T-helper 1 cell (primary cell): ENCODE results near the gene AFAP1.

ENCODE experiments used
- DNase-seq, 5 donors: peaks; one replicate each; pipeline ENCODE4 v3.0.0-alpha.2; 2012 to 2020

AFAP1 gene

GRCh38 chr4:7710576-7711306 is 228.9 kb downstream of the AFAP1 start:
- no peak for DNase-seq

- DNase-seq = no peak
These were observed 229.5 kb downstream of the AFAP1 start for GRCh38 chr4:7710126-7710525.

GRCh38 chr4:7709431-7709830 is 230.2 kb downstream of the AFAP1 start:
- no peak for DNase-seq

- no peak for DNase-seq
These were observed 230.7 kb downstream of the AFAP1 start for GRCh38 chr4:7708981-7709380.
